Spleen (tissue), 7 donors: ENCODE results near the gene FSIP1.

Experiments used
- CTCF ChIP-seq, 11 experiments: fragments of 200-600 bp in 7 of 11; fragments of 450-650 bp in 4 of 11; sonication (generic) in 4 of 11; IDR thresholded peaks in 8 of 11; conservative IDR thresholded peaks in 3 of 11; 1 replicate in 7 of 11; 2 replicates in 4 of 11; pipeline versions ENCODE4 v1.4.0 to v1.8.0; 2016 to 2021; ENCODE audit warnings: antibody characterized with exemption in 11 of 11, inconsistent platforms in 4 of 11, mild to moderate bottlenecking in 1 of 11
- POLR2AphosphoS5 ChIP-seq, 3 donors: sonication (generic); formaldehyde crosslinking; IDR thresholded peaks; one replicate each; pipeline ENCODE4 v1.5.1; 2017; ENCODE audit warnings: antibody characterized with exemption in 3 of 3
- donor health status: DM: no; HTN: no; CAD: no; lungs with moderate emphysema.
- donor health status: DM: no; HTN: no; CAD: no.
- donor health status: DM: no; HTN: no; CAD: no.

- TF ChIP-seq CTCF (IDR thresholded peaks at IDR 0.05 in 8 of 11, conservative IDR thresholded peaks at IDR 0.05 in 3 of 11): no peak
- no peak for TF ChIP-seq POLR2AphosphoS5 (IDR thresholded peaks at IDR 0.05)
These were observed 180.5 kb downstream of the FSIP1 start for GRCh38 chr15:39602143-39602542.
